Effector CD8-positive, alpha-beta T cell (primary cell): ENCODE data around the gene TGM4.

Source experiments
- DNase-seq: peaks from one replicate; lab custom pipeline; 2025; lab: John Stamatoyannopoulos, UW

Gene TGM4

DNA sequence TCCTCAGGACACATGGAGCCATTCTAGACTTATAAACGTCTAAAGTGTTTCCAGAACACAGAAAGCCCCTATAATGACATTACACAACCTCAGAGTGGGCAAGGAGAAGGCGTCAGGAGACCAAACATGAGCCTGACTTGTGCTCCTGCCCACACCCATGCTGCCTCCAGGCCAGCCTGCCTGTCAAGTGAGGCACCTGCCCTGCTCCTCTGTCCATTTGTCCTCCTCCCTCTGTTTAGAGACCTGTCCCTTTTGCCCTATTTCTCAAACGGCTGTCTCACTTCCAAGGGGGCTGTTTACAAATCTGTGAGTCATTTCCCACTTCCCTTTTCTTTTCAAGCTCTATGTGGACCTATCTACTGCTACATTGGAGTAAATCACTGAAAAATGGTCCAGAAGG lies 80.6 kb downstream of the TGM4 start:
- DNase-seq, result no peak

DNA sequence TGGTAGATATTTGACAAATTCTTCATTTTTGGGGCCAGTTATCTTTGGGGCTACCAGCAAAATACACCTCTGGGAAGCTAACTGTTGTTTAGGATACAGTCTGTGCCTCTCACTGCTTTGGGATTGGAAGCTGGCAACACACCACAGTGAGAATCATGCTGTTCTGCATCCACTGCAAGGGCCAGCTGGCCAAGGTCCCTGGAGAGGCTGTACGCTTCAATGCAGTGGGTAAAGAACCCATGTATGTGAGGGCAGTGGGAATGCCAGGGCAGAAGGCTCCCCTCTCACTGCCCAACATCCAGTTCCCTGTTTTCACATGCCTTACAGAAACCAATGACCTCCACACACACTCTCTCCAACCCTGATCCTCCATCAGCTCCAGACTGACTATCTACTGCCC lies 81.5 kb downstream of the TGM4 start:
- DNase-seq, result no peak

DNA sequence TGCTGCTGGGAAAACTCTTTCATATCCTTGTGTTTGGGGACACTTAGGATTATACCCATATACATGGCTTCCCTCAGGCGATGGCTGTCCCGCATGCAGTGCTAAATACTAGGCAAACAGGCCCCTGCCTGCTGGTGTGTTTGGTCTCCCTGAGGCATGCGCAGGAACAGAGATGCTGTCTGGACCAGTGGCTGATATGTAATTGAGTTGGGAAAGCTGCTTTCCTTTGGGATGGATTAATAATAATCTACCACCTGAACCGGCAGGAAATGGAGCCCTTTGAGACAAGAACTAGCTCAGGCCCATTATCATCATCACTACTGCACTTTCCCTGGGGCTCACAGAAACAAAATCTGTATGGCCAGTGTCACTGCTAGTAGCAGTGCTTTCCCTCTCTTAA lies 83.6 kb downstream of the TGM4 start:
- no peak for DNase-seq

DNA sequence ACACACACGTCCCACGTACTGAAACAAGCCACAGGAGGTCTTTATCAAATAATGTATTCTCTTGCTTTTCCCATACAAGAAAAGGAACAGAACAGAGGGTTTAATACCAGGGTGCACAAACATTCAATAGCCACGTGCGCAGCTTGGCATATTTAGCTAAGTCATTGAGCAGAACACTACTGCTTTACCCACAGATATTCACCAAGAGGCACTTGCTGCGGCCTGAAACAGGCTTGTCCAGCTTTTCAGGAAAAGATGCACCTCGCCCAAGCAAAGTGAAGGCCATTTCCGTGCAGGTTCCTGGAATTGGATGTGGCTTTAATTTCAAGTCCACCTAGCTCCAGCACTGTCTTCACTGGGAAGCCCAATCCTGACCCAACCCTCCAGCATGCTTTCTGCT lies 84.0 kb downstream of the TGM4 start:
- DNase-seq, result no peak

DNA sequence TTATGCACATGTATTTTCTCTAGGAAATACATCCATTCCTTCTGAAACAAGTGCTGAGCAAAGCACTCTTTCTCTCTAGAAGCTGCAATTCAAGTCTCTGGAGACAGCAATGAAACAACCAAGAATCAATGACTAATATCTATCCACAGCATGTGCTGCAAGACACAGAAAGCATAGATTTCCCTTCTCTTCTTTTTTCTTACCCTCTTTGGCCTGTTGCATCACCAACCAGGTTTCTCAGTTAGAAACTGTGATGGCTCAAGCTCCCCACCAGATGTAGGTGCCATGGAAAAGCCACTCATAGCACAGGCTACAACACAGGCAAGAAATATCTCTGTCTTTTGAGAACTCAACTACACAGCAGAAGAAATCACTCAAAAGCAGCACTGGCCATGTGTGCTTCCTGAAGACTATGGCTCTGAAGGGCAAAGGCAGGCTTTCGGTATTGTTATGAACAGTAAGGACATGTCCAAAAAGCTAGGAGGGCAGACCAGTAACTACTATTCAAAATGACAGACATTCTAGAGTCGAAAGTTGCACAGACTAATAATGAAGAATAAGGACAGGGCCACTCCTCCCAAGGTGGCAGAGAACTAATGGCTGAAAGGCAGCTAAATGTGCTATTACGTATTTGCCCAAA lies 86.1 kb downstream of the TGM4 start:
- DNase-seq, result no peak

DNA sequence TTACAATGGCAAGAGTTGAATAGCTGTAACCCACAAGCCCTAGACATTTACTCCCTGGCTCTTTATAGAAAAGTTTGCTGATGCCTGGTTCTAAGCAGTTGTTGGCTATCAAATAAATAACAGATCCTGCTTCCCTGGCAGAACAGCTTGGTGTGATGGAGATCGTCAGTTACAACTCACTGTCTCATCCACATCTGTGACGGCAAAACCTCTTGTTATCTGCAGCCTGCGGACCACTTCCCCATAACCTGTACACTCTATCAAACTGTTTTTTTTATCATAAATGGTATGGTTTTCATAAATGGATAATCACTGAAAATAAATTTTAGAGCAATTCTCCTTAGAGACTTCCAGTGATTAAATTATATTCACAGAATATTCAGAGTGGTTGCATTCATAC lies 87.5 kb downstream of the TGM4 start:
- DNase-seq, result no peak

DNA sequence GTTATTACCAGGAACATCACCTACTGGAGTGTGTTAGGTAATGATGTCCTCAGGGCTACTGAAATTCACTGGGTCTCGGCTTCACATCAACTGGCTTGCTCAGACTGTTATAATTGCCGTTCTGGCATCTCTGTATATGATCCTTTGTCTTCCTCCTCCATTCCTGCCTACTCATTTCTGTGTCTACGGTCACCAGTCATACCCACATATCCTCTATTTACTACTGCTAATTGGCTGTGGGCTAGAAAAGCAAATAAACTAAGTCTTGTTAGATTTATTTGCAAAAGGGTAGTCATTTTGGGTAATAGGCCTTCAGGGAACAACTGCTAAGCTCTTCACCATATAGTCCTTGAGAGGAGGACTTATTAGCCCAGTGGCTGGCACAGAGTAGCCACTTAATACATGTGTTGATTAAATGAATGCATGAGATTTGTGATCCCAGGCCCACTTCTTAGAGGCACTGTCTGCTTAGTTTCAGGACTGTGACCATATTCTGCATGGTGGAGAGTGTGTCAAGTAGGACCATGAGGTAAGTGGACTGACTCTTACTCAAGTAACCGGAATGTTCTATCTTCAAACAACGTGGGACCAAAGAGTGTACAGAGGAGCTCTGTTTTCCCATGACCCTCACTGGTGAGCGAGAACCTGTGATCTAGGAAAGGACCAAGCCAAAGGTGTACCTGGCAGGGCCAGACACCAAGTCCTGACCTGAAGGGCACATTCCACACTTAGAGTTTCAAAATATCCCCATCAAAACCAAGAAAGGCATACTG lies 88.4 kb downstream of the TGM4 start:
- no peak for DNase-seq

DNA sequence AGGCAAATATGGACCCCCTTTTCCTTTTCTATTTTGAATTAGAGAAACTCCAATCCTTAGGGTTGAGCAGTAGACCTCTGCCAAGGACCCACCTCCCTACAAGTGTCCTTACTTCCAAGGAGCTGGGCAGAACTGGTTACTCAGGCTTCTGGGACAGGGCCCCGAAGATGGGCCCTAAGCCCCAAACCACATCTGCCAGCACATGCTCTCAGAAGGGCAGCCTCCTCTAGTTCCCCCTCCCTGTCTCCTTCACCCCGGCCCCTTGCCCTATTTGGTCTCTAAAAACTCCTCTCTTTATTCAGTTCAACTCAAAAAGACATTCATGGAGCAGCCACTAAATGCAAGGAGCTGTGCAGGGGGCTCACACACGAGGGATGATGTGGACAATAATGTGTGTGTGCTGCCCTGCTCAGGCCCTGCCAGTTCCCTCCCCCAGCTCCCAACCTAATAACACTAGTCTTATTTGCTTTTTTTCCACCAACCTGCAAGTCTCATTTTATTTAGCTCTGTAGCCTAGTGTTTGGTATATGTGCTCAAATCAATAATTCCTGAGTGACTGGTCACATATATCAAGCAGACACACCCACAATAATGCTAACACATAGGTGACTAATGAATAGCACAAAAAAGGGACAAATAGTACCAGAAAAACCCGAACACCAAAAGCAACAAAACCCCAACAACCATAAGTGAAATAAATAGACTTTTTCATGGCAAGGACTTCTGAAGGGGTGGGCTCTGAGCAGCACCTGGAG lies 89.3 kb downstream of the TGM4 start:
- DNase-seq, result no peak
